ENCODE data around the gene KCNMA1. TPM values are rescaled to one million over a fixed set of nuclear protein-coding genes. Genes with fewer than 3 reads are reported as not detected.

Gene KCNMA1
- total RNA-seq, 1 experiment from 2014 or later: 20.7 TPM

DNA sequence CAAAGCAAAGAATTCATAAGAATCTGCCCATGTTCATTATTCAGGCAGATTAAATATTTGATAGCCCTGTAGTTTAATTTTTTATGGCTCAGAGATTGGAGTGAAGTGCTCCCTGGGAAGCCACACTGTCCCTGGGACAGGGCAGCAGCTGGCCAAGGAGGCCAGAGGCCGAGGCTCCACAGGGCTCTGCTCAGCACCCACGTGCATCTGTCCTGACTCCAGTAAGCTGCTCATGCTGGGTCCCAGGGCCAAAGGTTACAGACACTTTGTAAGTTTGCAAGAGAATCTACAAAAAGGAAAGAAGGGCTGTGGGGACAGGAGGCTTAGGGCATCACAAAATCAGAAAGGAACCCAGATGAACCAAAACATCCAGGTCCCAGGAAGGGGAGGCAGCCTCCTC lies 155.5 kb downstream of the KCNMA1 start:
- no TSS peak for BruUV-seq (replicated peaks)
- CTCF ChIA-PET: interaction anchor here (0.8 kb wide), 1 partner anchor 36 kb away, joined by 6 read pairs; no protein-coding TSS in a partner anchor
- no peaks in the 10 kb centered on the region for H3K9me3 Mint-ChIP-seq (ENCODE audit: unreplicated experiment)
- H3K4me3 ChIP-seq (ENCODE audit: low read depth, low read length): no peak overlapping the region
- no peaks in the 10 kb centered on the region for H3K27me3 Mint-ChIP-seq (ENCODE audit: insufficient read depth, unreplicated experiment)
- H3K36me3 ChIP-seq (ENCODE audit: control insufficient read depth, insufficient read depth, low read length): no peaks in the 10 kb centered on the region
- no peak overlapping the region for H3K27ac Mint-ChIP-seq (ENCODE audit: unreplicated experiment)
- H3K36me3 Mint-ChIP-seq (ENCODE audit: insufficient read depth, unreplicated experiment): no peaks in the 10 kb centered on the region
- no peaks in the 10 kb centered on the region for H3K27me3 ChIP-seq (replicated peaks; ENCODE audit: control insufficient read depth, insufficient read depth, low read length)
- intact Hi-C loops (cut with micrococcal nuclease; ENCODE audit: unreplicated experiment): loop anchor here (10.0 kb wide), 1 partner anchor 307 kb away; no protein-coding TSS in a partner anchor
- TF ChIP-seq, protein P1, sequence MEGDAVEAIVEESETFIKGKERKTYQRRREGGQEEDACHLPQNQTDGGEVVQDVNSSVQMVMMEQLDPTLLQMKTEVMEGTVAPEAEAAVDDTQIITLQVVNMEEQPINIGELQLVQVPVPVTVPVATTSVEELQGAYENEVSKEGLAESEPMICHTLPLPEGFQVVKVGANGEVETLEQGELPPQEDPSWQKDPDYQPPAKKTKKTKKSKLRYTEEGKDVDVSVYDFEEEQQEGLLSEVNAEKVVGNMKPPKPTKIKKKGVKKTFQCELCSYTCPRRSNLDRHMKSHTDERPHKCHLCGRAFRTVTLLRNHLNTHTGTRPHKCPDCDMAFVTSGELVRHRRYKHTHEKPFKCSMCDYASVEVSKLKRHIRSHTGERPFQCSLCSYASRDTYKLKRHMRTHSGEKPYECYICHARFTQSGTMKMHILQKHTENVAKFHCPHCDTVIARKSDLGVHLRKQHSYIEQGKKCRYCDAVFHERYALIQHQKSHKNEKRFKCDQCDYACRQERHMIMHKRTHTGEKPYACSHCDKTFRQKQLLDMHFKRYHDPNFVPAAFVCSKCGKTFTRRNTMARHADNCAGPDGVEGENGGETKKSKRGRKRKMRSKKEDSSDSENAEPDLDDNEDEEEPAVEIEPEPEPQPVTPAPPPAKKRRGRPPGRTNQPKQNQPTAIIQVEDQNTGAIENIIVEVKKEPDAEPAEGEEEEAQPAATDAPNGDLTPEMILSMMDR (IDR thresholded peaks at IDR 0.05; ENCODE audit: insufficient read depth in 1 of 2, low read depth in 1 of 2, low read length in 1 of 2, severe bottlenecking in 1 of 2, unreplicated experiment in 1 of 2): no peak
- H3K4me1 Mint-ChIP-seq (ENCODE audit: low read depth, unreplicated experiment): peaks cover 28% of the 10 kb centered on the region
- no peak overlapping the region for H3K4me3 Mint-ChIP-seq (ENCODE audit: unreplicated experiment)
- no peak for DNase-seq
- peaks cover 24% of the 10 kb centered on the region for H3K4me1 ChIP-seq
- POLR2A ChIA-PET: no interaction called here
- 0 out of 2 replicates have a peak, but pooled peaks cover 3% of the 10 kb centered on the region for H3K9me3 ChIP-seq

DNA sequence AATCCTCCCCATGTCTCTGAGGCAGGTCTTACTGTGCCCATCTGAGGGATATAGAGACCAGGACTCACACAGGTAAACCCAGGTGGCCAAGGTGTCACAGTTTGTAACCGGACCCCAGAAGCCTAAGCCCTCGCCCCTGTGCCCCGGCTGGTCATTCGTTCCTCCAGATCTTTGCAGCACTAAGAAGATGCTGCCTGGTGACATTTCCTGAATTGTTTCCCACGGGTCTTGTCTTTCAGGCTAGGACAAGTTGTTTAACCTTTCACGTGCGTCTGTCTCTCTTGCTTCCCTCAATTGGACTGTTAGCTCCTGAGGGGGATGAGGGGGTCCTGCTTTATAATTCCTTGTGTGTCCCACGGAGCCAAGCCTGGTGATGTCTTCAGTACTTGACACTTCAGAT lies 158.0 kb downstream of the KCNMA1 start:
- H3K9me3 ChIP-seq: no peaks in the 10 kb centered on the region
- ChIA-PET CTCF (no interaction called here), POLR2A (no interaction called here)
- TF ChIP-seq, protein P1 (IDR thresholded peaks at IDR 0.05; ENCODE audit: insufficient read depth in 1 of 2, low read depth in 1 of 2, low read length in 1 of 2, severe bottlenecking in 1 of 2, unreplicated experiment in 1 of 2): no peak
- DNase-seq: no peak
- H3K27me3 ChIP-seq (replicated peaks; ENCODE audit: control insufficient read depth, insufficient read depth, low read length): no peaks in the 10 kb centered on the region
- no TSS peak for BruUV-seq (replicated peaks)
- Mint-ChIP-seq H3K9me3 (ENCODE audit: unreplicated experiment) (no peaks in the 10 kb centered on the region), H3K27me3 (ENCODE audit: insufficient read depth, unreplicated experiment) (no peaks in the 10 kb centered on the region), H3K4me3 (ENCODE audit: unreplicated experiment) (no peak overlapping the region), H3K27ac (ENCODE audit: unreplicated experiment) (no peak overlapping the region), H3K36me3 (ENCODE audit: insufficient read depth, unreplicated experiment) (no peaks in the 10 kb centered on the region), H3K4me1 (ENCODE audit: low read depth, unreplicated experiment) (peaks cover 14% of the 10 kb centered on the region)
- intact Hi-C loops (cut with micrococcal nuclease; ENCODE audit: unreplicated experiment): no loop called here
- H3K4me1 ChIP-seq: peaks cover 8% of the 10 kb centered on the region; the same call in 1 of the 2 replicates
- no peaks in the 10 kb centered on the region for H3K36me3 ChIP-seq (ENCODE audit: control insufficient read depth, insufficient read depth, low read length)
- H3K4me3 ChIP-seq (ENCODE audit: low read depth, low read length): no peak overlapping the region

DNA sequence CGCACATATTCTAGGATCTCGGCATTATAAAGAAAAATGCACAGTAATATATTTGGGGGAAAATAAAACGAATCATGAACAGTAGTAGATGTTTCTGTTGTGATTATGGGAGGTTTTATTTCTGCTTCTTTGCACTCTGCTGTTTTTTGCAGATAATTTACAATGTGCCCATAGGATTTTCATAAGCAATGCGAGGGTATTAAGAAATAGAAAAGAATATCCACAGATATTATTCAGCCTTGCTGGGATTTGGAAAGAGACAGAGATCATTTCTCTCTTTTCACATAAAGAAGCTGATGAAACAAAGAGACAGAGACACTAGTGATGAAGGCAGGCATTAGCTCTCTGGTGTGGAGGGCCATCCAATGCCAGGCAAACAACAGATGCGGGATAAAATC lies 158.6 kb downstream of the KCNMA1 start:
- TF ChIP-seq, protein P1 (IDR thresholded peaks at IDR 0.05; ENCODE audit: insufficient read depth in 1 of 2, low read depth in 1 of 2, low read length in 1 of 2, severe bottlenecking in 1 of 2, unreplicated experiment in 1 of 2): no peak
- DNase-seq: no peak
- CTCF ChIA-PET: no interaction called here
- no peaks in the 10 kb centered on the region for H3K27me3 Mint-ChIP-seq (ENCODE audit: insufficient read depth, unreplicated experiment)
- BruUV-seq (replicated peaks): no TSS peak
- H3K36me3 Mint-ChIP-seq (ENCODE audit: insufficient read depth, unreplicated experiment): no peaks in the 10 kb centered on the region
- no peaks in the 10 kb centered on the region for H3K9me3 ChIP-seq
- POLR2A ChIA-PET: no interaction called here
- no peak overlapping the region for H3K4me3 ChIP-seq (ENCODE audit: low read depth, low read length)
- no peak overlapping the region for H3K27ac Mint-ChIP-seq (ENCODE audit: unreplicated experiment)
- H3K4me3 Mint-ChIP-seq (ENCODE audit: unreplicated experiment): no peak overlapping the region
- H3K9me3 Mint-ChIP-seq (ENCODE audit: unreplicated experiment): no peaks in the 10 kb centered on the region
- peaks cover 14% of the 10 kb centered on the region for H3K4me1 Mint-ChIP-seq (ENCODE audit: low read depth, unreplicated experiment)
- peaks cover 8% of the 10 kb centered on the region; the same call in 1 of the 2 replicates for H3K4me1 ChIP-seq
- no peaks in the 10 kb centered on the region for H3K36me3 ChIP-seq (ENCODE audit: control insufficient read depth, insufficient read depth, low read length)
- H3K27me3 ChIP-seq (replicated peaks; ENCODE audit: control insufficient read depth, insufficient read depth, low read length): no peaks in the 10 kb centered on the region
- intact Hi-C loops (cut with micrococcal nuclease; ENCODE audit: unreplicated experiment): no loop called here
